ENCODE results near the gene BCL2.
"Not testable (repeated sequence)": the region's sequence is repeated elsewhere in the genome, so short reads cannot be mapped to it uniquely, and the experiment has no call there.

BCL2 gene

GRCh38 chr18:63198098-63198760 lies 121.3 kb downstream of the BCL2 start:
- DNase-seq, result no peak

- no peak for DNase-seq
Measured at GRCh38 chr18:63197246-63197869, 122.2 kb downstream of the BCL2 start.

GRCh38 chr18:63195326-63196159 lies 124.0 kb downstream of the BCL2 start:
- no peak for DNase-seq

GRCh38 chr18:63192885-63193349 lies 126.7 kb downstream of the BCL2 start:
- DNase-seq, result no peak

GRCh38 chr18:63192126-63192884 lies 127.3 kb downstream of the BCL2 start:
- DNase-seq, result no peak

- DNase-seq, result no peak
Measured at GRCh38 chr18:63191413-63191812, 128.2 kb downstream of the BCL2 start.

GRCh38 chr18:63190838-63191237 lies 128.7 kb downstream of the BCL2 start:
- not testable (repeated sequence) for DNase-seq

- no peak for DNase-seq
Measured at GRCh38 chr18:63189817-63190216, 129.8 kb downstream of the BCL2 start.

GRCh38 chr18:63189041-63189440 lies 130.5 kb downstream of the BCL2 start:
- no peak for DNase-seq

- no peak for DNase-seq
Measured at GRCh38 chr18:63187791-63188460, 131.6 kb downstream of the BCL2 start.

- no peak for DNase-seq
Measured at GRCh38 chr18:63187223-63187574, 132.4 kb downstream of the BCL2 start.

GRCh38 chr18:63186520-63187222 lies 132.9 kb downstream of the BCL2 start:
- DNase-seq, result no peak

- DNase-seq, result no peak
Measured at GRCh38 chr18:63185984-63186383, 133.6 kb downstream of the BCL2 start.

- DNase-seq, result no peak
Measured at GRCh38 chr18:63183952-63184770, 135.4 kb downstream of the BCL2 start.

- no peak for DNase-seq
Measured at GRCh38 chr18:63183378-63183777, 136.2 kb downstream of the BCL2 start.

- no peak for DNase-seq
Measured at GRCh38 chr18:63182861-63183260, 136.7 kb downstream of the BCL2 start.

- DNase-seq, result no peak
Measured at GRCh38 chr18:63182310-63182772, 137.2 kb downstream of the BCL2 start.

- no peak for DNase-seq
Measured at GRCh38 chr18:63181706-63182309, 137.8 kb downstream of the BCL2 start.

- no peak for DNase-seq
Measured at GRCh38 chr18:63180971-63181376, 138.6 kb downstream of the BCL2 start.

GRCh38 chr18:63180321-63180720 lies 139.2 kb downstream of the BCL2 start:
- DNase-seq, result no peak
